K562 (cell line): ENCODE measurements around the gene TUBG2. TPM values are rescaled to one million over a fixed set of nuclear protein-coding genes. Genes with fewer than 3 reads are reported as not detected.
A peak's percentile ranks its signal among the peaks of the same experiment; 100 is the strongest.

Experiments used
- CBFA2T3 ChIP-seq: fragments of 450-650 bp; IDR thresholded peaks from 2 replicates; pipeline ENCODE4 v1.6.1; 2017
- CEBPG ChIP-seq, 3 experiments: fragments of 200-800 bp in 1 of 3; sonication (Bioruptor generic) in 1 of 3; sonication (generic) in 1 of 3; formaldehyde crosslinking in 1 of 3; IDR thresholded peaks in 2 of 3; conservative IDR thresholded peaks in 1 of 3; 2 replicates each; pipeline versions ENCODE4 v1.6.1 to v1.8.0; 2016 to 2022; ENCODE audit warnings: missing compliant biosample characterization in 2 of 3, missing genetic modification characterization in 2 of 3, mild to moderate bottlenecking in 1 of 3, missing genetic modification reagents in 1 of 3
- LCOR ChIP-seq: sonication (generic); formaldehyde crosslinking; IDR thresholded peaks from 2 replicates; pipeline ENCODE4 v1.8.0; 2022; ENCODE audit warnings: mild to moderate bottlenecking, missing genetic modification reagents
- NCOA1 ChIP-seq: fragments of 450-650 bp; IDR thresholded peaks from 2 replicates; pipeline ENCODE4 v1.6.1; 2016; ENCODE audit warnings: low read depth
- NCOR1 ChIP-seq: fragments of 450-650 bp; IDR thresholded peaks from 2 replicates; pipeline ENCODE4 v1.6.1; 2016; ENCODE audit warnings: mild to moderate bottlenecking, moderate library complexity
- PHB2 ChIP-seq: fragments of 450-650 bp; IDR thresholded peaks from 2 replicates; pipeline ENCODE4 v1.6.1; 2017; ENCODE audit warnings: low read depth
- SREBF1 ChIP-seq: fragments of 150-350 bp; IDR thresholded peaks from 2 replicates; pipeline ENCODE4 v1.6.1; 2014; ENCODE audit warnings: antibody characterized with exemption, low read depth, low read length, borderline replicate concordance
- TEAD1 ChIP-seq, 2 experiments: fragments of 450-650 bp in 1 of 2; sonication (generic) in 1 of 2; formaldehyde crosslinking; IDR thresholded peaks; 2 replicates each; pipeline versions ENCODE4 v1.4.0 to v1.8.0; 2020 to 2022; ENCODE audit warnings: mild to moderate bottlenecking in 2 of 2, missing genetic modification reagents in 1 of 2
- TFAM ChIP-seq: fragments of 250-450 bp; sonication (Bioruptor Pico); conservative IDR thresholded peaks from 2 replicates; pipeline ENCODE4 v1.5.0; 2021; ENCODE audit warnings: mild to moderate bottlenecking, moderate library complexity
- ZBTB17 ChIP-seq: fragments of 450-650 bp; formaldehyde crosslinking; IDR thresholded peaks from 2 replicates; pipeline ENCODE4 v1.4.0; 2020; ENCODE audit warnings: mild to moderate bottlenecking
- ZNF175 ChIP-seq: fragments of 200-800 bp; sonication (Bioruptor generic); IDR thresholded peaks from 2 replicates; pipeline ENCODE4 v1.6.1; 2016; ENCODE audit warnings: low read depth, mild to moderate bottlenecking, missing genetic modification characterization, missing compliant biosample characterization
- ZNF431 ChIP-seq: sonication (generic); formaldehyde crosslinking; IDR thresholded peaks from 2 replicates; pipeline ENCODE4 v1.8.0; 2022; ENCODE audit warnings: mild to moderate bottlenecking, missing genetic modification reagents
- ZNF561 ChIP-seq: fragments of 450-650 bp; formaldehyde crosslinking; conservative IDR thresholded peaks from 2 replicates; pipeline ENCODE4 v1.4.0; 2020; ENCODE audit warnings: mild to moderate bottlenecking, moderate library complexity
- polyA plus RNA-seq, 8 experiments: library from polyadenylated mRNA; depleted of rRNA in 4 of 8; stranded (reverse) in 5 of 8; unstranded in 3 of 8; fragments of >200 nt; fragmentation: Nextera tagmentation in 2 of 8; fragmentation: Illumina TruSeq in 1 of 8; extraction: Ambion mirVana in 2 of 8; extraction: Trizol in 1 of 8; gene quantifications; 2 replicates each; pipeline versions ENCODE4 v1.2.1 to v1.2.3, GENCODE V29; 2011 to 2014; ENCODE audit warnings: inconsistent platforms in 1 of 8, missing spikeins in 1 of 8
- total RNA-seq, 7 experiments: library from RNA; depleted of rRNA in 6 of 7; stranded (reverse); fragments of >200 nt in 6 of 7; fragmentation: Illumina TruSeq in 2 of 7; extraction: Trizol in 2 of 7; gene quantifications; 2 replicates each; pipeline versions ENCODE4 v1.2.1 to v1.2.3, GENCODE V29; 2011 to 2021; ENCODE audit warnings: low replicate concordance in 1 of 7
- TF ChIP-seq, protein P1 (sequence below), 2 experiments: fragments of 450-650 bp in 1 of 2; sonication (generic) in 1 of 2; formaldehyde crosslinking in 1 of 2; IDR thresholded peaks; 2 replicates each; pipeline versions ENCODE4 v1.7.1 to v1.9.0; 2016 to 2022; ENCODE audit warnings: inconsistent platforms in 1 of 2, mild to moderate bottlenecking in 1 of 2, missing genetic modification reagents in 1 of 2
- TF ChIP-seq, protein P2 (sequence below): fragments of 450-650 bp; formaldehyde crosslinking; IDR thresholded peaks from 2 replicates; pipeline ENCODE4 v1.4.0; 2022; ENCODE audit warnings: missing genetic modification characterization
- TF ChIP-seq, protein P3 (sequence below): sonication (generic); formaldehyde crosslinking; IDR thresholded peaks from 2 replicates; pipeline ENCODE4 v1.8.0; 2022; ENCODE audit warnings: mild to moderate bottlenecking, missing genetic modification reagents

TUBG2 gene
- total and polyA plus RNA-seq, 9 of the 15 experiments (the other 6 are each of a cell fraction or from before 2014, with no cell fraction given): 0.09 to 0.80 (median 0.24) TPM; not detected in 2

DNA sequence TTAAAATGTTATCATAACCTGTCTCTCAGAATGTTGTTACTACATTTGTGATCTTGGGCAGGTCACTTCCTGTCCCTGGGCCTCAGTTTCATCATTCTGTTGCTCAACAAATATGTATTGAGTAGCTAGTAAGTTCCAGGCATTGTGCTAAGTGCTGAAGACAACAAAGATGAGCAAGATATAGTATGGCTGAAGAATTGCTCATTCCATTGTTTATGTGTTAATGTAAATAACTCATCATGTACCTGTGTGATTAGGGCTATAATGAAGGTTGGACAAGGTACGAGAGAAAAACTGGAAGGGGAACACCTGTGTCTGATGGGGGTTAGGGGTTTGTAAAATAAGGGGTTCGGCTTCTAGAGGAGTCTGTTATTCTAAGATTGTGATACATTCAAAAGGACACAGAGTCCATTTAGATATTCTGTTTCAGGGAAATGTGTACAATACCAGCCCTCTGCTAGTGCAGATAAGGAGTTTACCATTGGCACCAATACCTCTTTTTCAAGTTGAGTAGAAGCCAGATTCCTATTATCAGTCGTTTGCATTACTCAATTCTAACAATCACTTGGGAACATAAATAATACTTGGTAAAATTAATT lies 29.6 kb upstream of the TUBG2 start (continued):
- TF ChIP-seq, protein P1, sequence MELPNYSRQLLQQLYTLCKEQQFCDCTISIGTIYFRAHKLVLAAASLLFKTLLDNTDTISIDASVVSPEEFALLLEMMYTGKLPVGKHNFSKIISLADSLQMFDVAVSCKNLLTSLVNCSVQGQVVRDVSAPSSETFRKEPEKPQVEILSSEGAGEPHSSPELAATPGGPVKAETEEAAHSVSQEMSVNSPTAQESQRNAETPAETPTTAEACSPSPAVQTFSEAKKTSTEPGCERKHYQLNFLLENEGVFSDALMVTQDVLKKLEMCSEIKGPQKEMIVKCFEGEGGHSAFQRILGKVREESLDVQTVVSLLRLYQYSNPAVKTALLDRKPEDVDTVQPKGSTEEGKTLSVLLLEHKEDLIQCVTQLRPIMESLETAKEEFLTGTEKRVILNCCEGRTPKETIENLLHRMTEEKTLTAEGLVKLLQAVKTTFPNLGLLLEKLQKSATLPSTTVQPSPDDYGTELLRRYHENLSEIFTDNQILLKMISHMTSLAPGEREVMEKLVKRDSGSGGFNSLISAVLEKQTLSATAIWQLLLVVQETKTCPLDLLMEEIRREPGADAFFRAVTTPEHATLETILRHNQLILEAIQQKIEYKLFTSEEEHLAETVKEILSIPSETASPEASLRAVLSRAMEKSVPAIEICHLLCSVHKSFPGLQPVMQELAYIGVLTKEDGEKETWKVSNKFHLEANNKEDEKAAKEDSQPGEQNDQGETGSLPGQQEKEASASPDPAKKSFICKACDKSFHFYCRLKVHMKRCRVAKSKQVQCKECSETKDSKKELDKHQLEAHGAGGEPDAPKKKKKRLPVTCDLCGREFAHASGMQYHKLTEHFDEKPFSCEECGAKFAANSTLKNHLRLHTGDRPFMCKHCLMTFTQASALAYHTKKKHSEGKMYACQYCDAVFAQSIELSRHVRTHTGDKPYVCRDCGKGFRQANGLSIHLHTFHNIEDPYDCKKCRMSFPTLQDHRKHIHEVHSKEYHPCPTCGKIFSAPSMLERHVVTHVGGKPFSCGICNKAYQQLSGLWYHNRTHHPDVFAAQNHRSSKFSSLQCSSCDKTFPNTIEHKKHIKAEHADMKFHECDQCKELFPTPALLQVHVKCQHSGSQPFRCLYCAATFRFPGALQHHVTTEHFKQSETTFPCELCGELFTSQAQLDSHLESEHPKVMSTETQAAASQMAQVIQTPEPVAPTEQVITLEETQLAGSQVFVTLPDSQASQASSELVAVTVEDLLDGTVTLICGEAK (IDR thresholded peaks at IDR 0.05): no peak
- TF ChIP-seq, protein P1 (CRISPR knock-in tag; IDR thresholded peaks at IDR 0.05): no peak
- no peak for TF ChIP-seq ZNF561 (CRISPR knock-in tag)
- TF ChIP-seq, protein P2, sequence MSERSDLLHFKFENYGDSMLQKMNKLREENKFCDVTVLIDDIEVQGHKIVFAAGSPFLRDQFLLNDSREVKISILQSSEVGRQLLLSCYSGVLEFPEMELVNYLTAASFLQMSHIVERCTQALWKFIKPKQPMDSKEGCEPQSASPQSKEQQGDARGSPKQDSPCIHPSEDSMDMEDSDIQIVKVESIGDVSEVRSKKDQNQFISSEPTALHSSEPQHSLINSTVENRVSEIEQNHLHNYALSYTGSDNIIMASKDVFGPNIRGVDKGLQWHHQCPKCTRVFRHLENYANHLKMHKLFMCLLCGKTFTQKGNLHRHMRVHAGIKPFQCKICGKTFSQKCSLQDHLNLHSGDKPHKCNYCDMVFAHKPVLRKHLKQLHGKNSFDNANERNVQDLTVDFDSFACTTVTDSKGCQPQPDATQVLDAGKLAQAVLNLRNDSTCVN (CRISPR knock-in tag): no peak
- TF ChIP-seq NCOA1: no peak; the same call in 1 of the 2 replicates
- TF ChIP-seq CBFA2T3: peak; percentile 95
- TF ChIP-seq ZNF175: no peak
- TF ChIP-seq ZBTB17 (CRISPR knock-in tag): no peak
- TF ChIP-seq, protein P3, sequence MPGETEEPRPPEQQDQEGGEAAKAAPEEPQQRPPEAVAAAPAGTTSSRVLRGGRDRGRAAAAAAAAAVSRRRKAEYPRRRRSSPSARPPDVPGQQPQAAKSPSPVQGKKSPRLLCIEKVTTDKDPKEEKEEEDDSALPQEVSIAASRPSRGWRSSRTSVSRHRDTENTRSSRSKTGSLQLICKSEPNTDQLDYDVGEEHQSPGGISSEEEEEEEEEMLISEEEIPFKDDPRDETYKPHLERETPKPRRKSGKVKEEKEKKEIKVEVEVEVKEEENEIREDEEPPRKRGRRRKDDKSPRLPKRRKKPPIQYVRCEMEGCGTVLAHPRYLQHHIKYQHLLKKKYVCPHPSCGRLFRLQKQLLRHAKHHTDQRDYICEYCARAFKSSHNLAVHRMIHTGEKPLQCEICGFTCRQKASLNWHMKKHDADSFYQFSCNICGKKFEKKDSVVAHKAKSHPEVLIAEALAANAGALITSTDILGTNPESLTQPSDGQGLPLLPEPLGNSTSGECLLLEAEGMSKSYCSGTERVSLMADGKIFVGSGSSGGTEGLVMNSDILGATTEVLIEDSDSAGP (CRISPR knock-in tag): no peak
- TF ChIP-seq TFAM (CRISPR knock-in tag): no peak
- TF ChIP-seq SREBF1: no peak
- peak; percentile 92 for TF ChIP-seq NCOR1
- no peak for TF ChIP-seq TEAD1 (CRISPR knock-in tag; IDR thresholded peaks at IDR 0.05)
- TF ChIP-seq LCOR: no peak
- TF ChIP-seq PHB2: peak; percentile 63
- TF ChIP-seq ZNF431 (CRISPR knock-in tag): no peak
- no peak for TF ChIP-seq CEBPG (CRISPR knock-in tag; IDR thresholded peaks at IDR 0.05)
- TF ChIP-seq CEBPG (tag; conservative IDR thresholded peaks at IDR 0.05 in 1 of 2, IDR thresholded peaks at IDR 0.05 in 1 of 2): peak; percentile 44 to 66
